GM12878 (cell line): ENCODE measurements around the gene CRYAB. TPM values are rescaled to one million over a fixed set of nuclear protein-coding genes. Genes with fewer than 3 reads are reported as not detected.

Experiments used
- ATAC-seq: fragments of 200-7000 bp; cut with Tn5 transposase; 3 replicates; pipeline ENCODE4 v1.9.1; 2020; ENCODE audit warnings: mild to moderate bottlenecking, moderate library complexity
- BruUV-seq: library from RNA; stranded (reverse); fragments of 400-500 nt; replicated peaks from 2 replicates; lab custom pipeline; 2021; lab: Mats Ljungman, UMichigan
- CTCF ChIA-PET: fragments of 300-600 bp; sonication (Branson Sonifier 250); formaldehyde crosslinking; extraction: SDS; loops from one replicate; lab custom pipeline; 2021; ENCODE audit warnings: inconsistent platforms; lab: Yijun Ruan, JAX
- POLR2A ChIA-PET: fragments of 350-600 bp; formaldehyde crosslinking; extraction: SDS; loops from one replicate; lab custom pipeline; 2021; ENCODE audit warnings: inconsistent platforms; lab: Charles Lee
- RAD21 ChIA-PET: fragments of 300-600 bp; sonication (Branson Sonifier 250); formaldehyde crosslinking; loops from one replicate; lab custom pipeline; 2023; ENCODE audit warnings: antibody characterized with exemption; ENCODE audit not compliant: unreplicated experiment; lab: Charles Lee
- SMC1A ChIA-PET: fragments of 300-600 bp; sonication (Branson Sonifier 250); formaldehyde crosslinking; loops from one replicate; lab custom pipeline; 2023; ENCODE audit not compliant: unreplicated experiment, uncharacterized antibody; lab: Charles Lee
- DNase-seq: peaks from one replicate; pipeline ENCODE4 v3.0.0-alpha.2; 2011; ENCODE audit warnings: low read depth, low spot score
- FAIRE-seq: peaks from 3 replicates; lab custom pipeline; 2011; peaks lifted over from hg19 to GRCh38; lab: Jason Lieb, UNC
- H2AFZ ChIP-seq: 2 replicates; pipeline ENCODE4 v1.6.0; 2011; ENCODE audit warnings: low read depth, low read length, control low read depth; ENCODE audit not compliant: control insufficient read depth
- H3K27ac ChIP-seq: 2 replicates; pipeline ENCODE4 v1.5.1; 2011; ENCODE audit warnings: control low read depth; ENCODE audit not compliant: control insufficient read depth, insufficient read depth
- H3K27me3 ChIP-seq, 2 experiments: replicated peaks in 1 of 2; 2 replicates each; pipeline versions ENCODE4 v1.6.0 to v1.6.1; 2011; ENCODE audit warnings: low read length in 1 of 2; ENCODE audit not compliant: control insufficient read depth in 2 of 2, insufficient read depth in 2 of 2
- H3K36me3 ChIP-seq, 2 experiments: 2 replicates each; pipeline ENCODE4 v1.5.1; 2011; ENCODE audit warnings: low read length in 1 of 2; ENCODE audit not compliant: control insufficient read depth in 2 of 2, insufficient read depth in 2 of 2
- H3K4me1 ChIP-seq: 2 replicates; pipeline ENCODE4 v1.6.1; 2011; ENCODE audit warnings: mild to moderate bottlenecking, low read length, moderate library complexity, mixed read lengths; ENCODE audit not compliant: control insufficient read depth, insufficient read depth
- H3K4me2 ChIP-seq: 2 replicates; pipeline ENCODE4 v1.6.0; 2011; ENCODE audit warnings: control low read depth; ENCODE audit not compliant: control insufficient read depth, insufficient read depth
- H3K4me3 ChIP-seq: fragments of 200-600 bp; sonication (generic); 2 replicates; pipeline ENCODE4 v1.5.1; 2016
- H3K79me2 ChIP-seq: 2 replicates; pipeline ENCODE4 v1.6.0; 2011; ENCODE audit warnings: low read length; ENCODE audit not compliant: control insufficient read depth, insufficient read depth
- H3K9ac ChIP-seq: 2 replicates; pipeline ENCODE4 v1.8.0; 2011; ENCODE audit warnings: low read length, control low read depth, mixed read lengths; ENCODE audit not compliant: control insufficient read depth, insufficient read depth
- H3K9me3 ChIP-seq: replicated peaks from 3 replicates; pipeline ENCODE4 v1.5.1; 2011; ENCODE audit warnings: mild to moderate bottlenecking, low read length; ENCODE audit not compliant: control insufficient read depth, insufficient read depth
- H4K20me1 ChIP-seq: 2 replicates; pipeline ENCODE4 v1.6.0; 2011; ENCODE audit not compliant: control insufficient read depth, insufficient read depth
- EGR1 ChIP-seq, 2 experiments: IDR thresholded peaks; 1 replicate in 1 of 2; 2 replicates in 1 of 2; pipeline ENCODE4 v1.6.1; 2011 to 2012; ENCODE audit warnings: low read depth in 2 of 2, low read length in 2 of 2, borderline replicate concordance in 1 of 2, mild to moderate bottlenecking in 1 of 2, moderate library complexity in 1 of 2
- KLF5 ChIP-seq: fragments of 450-650 bp; IDR thresholded peaks from 2 replicates; pipeline ENCODE4 v1.6.1; 2014; ENCODE audit warnings: mild to moderate bottlenecking; ENCODE audit not compliant: partially characterized antibody
- LARP7 ChIP-seq: fragments of 450-650 bp; IDR thresholded peaks from 2 replicates; pipeline ENCODE4 v1.6.1; 2017; ENCODE audit warnings: mild to moderate bottlenecking
- NRF1 ChIP-seq: conservative IDR thresholded peaks from 2 replicates; pipeline ENCODE4 v1.6.1; 2011; ENCODE audit warnings: mild to moderate bottlenecking, low read depth, low read length, improper control_type of control experiment
- YY1 ChIP-seq: IDR thresholded peaks from 2 replicates; pipeline ENCODE4 v1.6.1; 2011; ENCODE audit warnings: low read depth, mild to moderate bottlenecking, low read length
- WGBS: methylation state at CpG from one replicate; pipeline ENCODE4 v1.1.6; 2016; ENCODE audit warnings: low lambda C conversion rate; ENCODE audit not compliant: insufficient replicate concordance, insufficient coverage; ENCODE audit errors: missing lambda C conversion rate; 5-methylcytosine and 5-hydroxymethylcytosine counted together
- in situ Hi-C: fragments of 300-500 bp; cut with MboI; formaldehyde crosslinking; loops from 9 replicates; pipeline ENCODE4 v1.14.3; 2018; ENCODE audit warnings: mixed read lengths
- intact Hi-C: fragments of 100-400 bp; cut with micrococcal nuclease; formaldehyde crosslinking; loops from one replicate; pipeline ENCODE4 v1.14.2; 2022; ENCODE audit not compliant: unreplicated experiment
- polyA plus RNA-seq, 11 experiments: library from polyadenylated mRNA; depleted of rRNA in 4 of 11; unstranded in 6 of 11; stranded (reverse) in 5 of 11; fragments of >200 nt; fragmentation: Nextera tagmentation in 4 of 11; fragmentation: Illumina TruSeq in 1 of 11; extraction: Ambion mirVana in 4 of 11; extraction: Trizol in 1 of 11; gene quantifications; 1 replicate in 1 of 11; 2 replicates in 10 of 11; pipeline versions ENCODE4 v1.2.1 to v1.2.3, GENCODE V29; 2011 to 2016; ENCODE audit warnings: inconsistent platforms in 2 of 11, missing spikeins in 2 of 11, low read depth in 1 of 11
- total RNA-seq, 4 experiments: library from RNA; depleted of rRNA in 3 of 4; stranded (reverse); fragments of >200 nt in 3 of 4; fragmentation: Illumina TruSeq in 1 of 4; extraction: Trizol in 1 of 4; gene quantifications; 2 replicates each; pipeline versions ENCODE4 v1.2.1 to v1.2.3, GENCODE V29; 2013 to 2021
- TF ChIP-seq, protein P1 (sequence below): IDR thresholded peaks from 2 replicates; pipeline ENCODE4 v1.6.1; 2011; ENCODE audit warnings: low read depth, mild to moderate bottlenecking, low read length, moderate library complexity, borderline replicate concordance; ENCODE audit errors: extremely low read depth

The CRYAB gene
- total and polyA plus RNA-seq, 10 of the 15 experiments (the other 5 are each of a cell fraction or from before 2014, with no cell fraction given), result 0.72 to 1.0 TPM; not detected in 8

DNA sequence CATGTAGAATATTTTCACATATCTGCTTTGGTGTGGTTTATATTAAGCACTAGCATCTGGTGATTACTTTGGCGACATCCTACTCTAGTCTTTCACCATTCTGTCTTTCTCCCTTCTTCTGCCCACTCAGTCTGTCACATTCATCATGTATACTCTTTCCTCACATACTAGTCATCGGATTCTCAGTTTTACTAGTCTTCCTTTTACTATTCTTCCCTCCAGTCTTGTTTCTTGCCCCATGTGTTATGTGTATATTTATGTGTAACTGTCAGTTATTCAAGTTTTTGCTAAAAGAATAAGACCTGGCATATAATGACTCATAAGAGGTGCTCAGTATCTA lies 21.0 kb upstream of the CRYAB start (continued):
- no peak for TF ChIP-seq EGR1 (IDR thresholded peaks at IDR 0.05; ENCODE audit: borderline replicate concordance in 1 of 2, low read depth in 2 of 2, low read length in 2 of 2)
- TF ChIP-seq NRF1, result no peak
- TF ChIP-seq YY1, result no peak
- no peak for TF ChIP-seq KLF5
- TF ChIP-seq, protein P1, sequence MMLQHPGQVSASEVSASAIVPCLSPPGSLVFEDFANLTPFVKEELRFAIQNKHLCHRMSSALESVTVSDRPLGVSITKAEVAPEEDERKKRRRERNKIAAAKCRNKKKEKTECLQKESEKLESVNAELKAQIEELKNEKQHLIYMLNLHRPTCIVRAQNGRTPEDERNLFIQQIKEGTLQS, result no peak

DNA sequence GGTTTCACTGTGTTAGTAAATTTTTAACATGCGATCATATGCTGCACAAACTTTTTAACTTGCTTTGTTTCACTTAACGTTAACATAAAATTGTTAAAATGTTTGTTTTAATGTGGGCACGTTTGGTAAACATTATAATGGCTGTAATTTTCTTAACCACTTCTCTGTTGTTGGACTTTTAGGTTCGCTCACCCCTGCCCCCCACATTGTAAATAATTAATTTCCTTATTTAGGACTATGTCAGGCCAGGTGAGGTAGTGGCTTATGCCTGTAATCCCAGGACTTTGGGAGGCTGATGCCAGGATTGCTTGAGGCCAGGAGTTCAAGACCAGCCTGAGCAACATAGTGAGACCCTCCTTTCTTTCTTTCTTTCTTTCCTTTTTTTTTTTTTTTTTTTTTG lies 18.9 kb upstream of the CRYAB start:
- Histone ChIP-seq H3K27me3 (no peaks in the 10 kb centered on the region), H3K36me3 (no peaks in the 10 kb centered on the region), H3K79me2 (no peaks in the 10 kb centered on the region), H3K4me2 (no peak overlapping the region), H3K9ac (no peak overlapping the region), H3K27ac (no peak overlapping the region), H2AFZ (no peak overlapping the region), H3K9me3 (no peaks in the 10 kb centered on the region), H3K4me1 (peaks cover 10% of the 10 kb centered on the region), H4K20me1 (no peaks in the 10 kb centered on the region), H3K4me3 (no peak overlapping the region)
- TF ChIP-seq LARP7, result no peak
- DNase-seq (no peak), ATAC-seq (no peak), FAIRE-seq (no peak)
- ChIA-PET POLR2A (interaction anchor here (0.9 kb wide), 1 partner anchor 51 kb away, joined by 5 read pairs; no protein-coding TSS in a partner anchor), RAD21 (interaction anchor here (0.7 to 10.8 kb wide), 3 partner anchors 50 to 350 kb away, joined by 3 to 109 read pairs (median 14); no protein-coding TSS in a partner anchor), SMC1A (interaction anchor here (0.6 to 3.7 kb wide), 5 partner anchors 13 to 90 kb away, joined by 3 to 45 read pairs (median 3); partner anchors contain the start of gene ALG9), CTCF (interaction anchor here (0.9 to 9.2 kb wide), 13 partner anchors 8 to 352 kb away, joined by 3 to 180 read pairs (median 4); partner anchors contain the start of genes BCO2, C11orf52 and DIXDC1)
- no TSS peak for BruUV-seq
- in situ Hi-C loops, result loop anchor here (10.0 kb wide), 1 partner anchor 344 kb away; no protein-coding TSS in a partner anchor
- intact Hi-C loops, result loop anchor here (10.0 kb wide), 1 partner anchor 244 kb away; the partner anchor contains the start of gene BCO2
- WGBS, result 31% methylated on average over 4 of the region's 4 CpGs
